Natural killer cell (primary cell): ENCODE results near the gene VWF. TPM values are rescaled to one million over a fixed set of nuclear protein-coding genes. Genes with fewer than 3 reads are reported as not detected.
A peak's percentile ranks its signal among the peaks of the same experiment; 100 is the strongest.

Source experiments
- ATAC-seq, 3 donors: fragments of 150-1000 bp in 2 of 3; fragments of 200-7000 bp in 1 of 3; cut with Tn5 transposase; 1 replicate in 1 of 3; 2 replicates in 2 of 3; pipeline ENCODE4 v1.10.0; 2021; ENCODE audit warnings: mild to moderate bottlenecking in 2 of 3, moderate library complexity in 2 of 3
- DNase-seq, 2 donors: peaks; one replicate each; pipeline versions ENCODE4 v3.0.0 to v3.0.0-alpha.2; 2013 to 2021; ENCODE audit warnings: mixed read lengths in 1 of 2
- H3K27ac ChIP-seq: one replicate; pipeline ENCODE4 v1.5.1; 2013; ENCODE audit warnings: mild to moderate bottlenecking, low read length
- H3K27me3 ChIP-seq: one replicate; pipeline ENCODE4 v1.6.1; 2013; ENCODE audit warnings: low read length; ENCODE audit not compliant: control insufficient read depth, insufficient read depth
- H3K36me3 ChIP-seq: one replicate; pipeline ENCODE4 v1.6.1; 2013; ENCODE audit warnings: low read length; ENCODE audit not compliant: control insufficient read depth, insufficient read depth
- H3K4me1 ChIP-seq: one replicate; pipeline ENCODE4 v1.6.1; 2013; ENCODE audit warnings: low read length; ENCODE audit not compliant: control insufficient read depth, insufficient read depth
- H3K4me3 ChIP-seq: one replicate; pipeline ENCODE4 v1.5.1; 2013; ENCODE audit warnings: low read length
- H3K9me3 ChIP-seq: one replicate; pipeline ENCODE4 v1.6.1; 2013; ENCODE audit warnings: low read length; ENCODE audit not compliant: control insufficient read depth, insufficient read depth
- H3K27ac Mint-ChIP-seq, 2 donors: one replicate each; pipeline ENCODE4 v1.8.0; 2022; ENCODE audit warnings: mild to moderate bottlenecking in 2 of 2, mixed read lengths in 2 of 2, moderate library complexity in 1 of 2
- H3K27me3 Mint-ChIP-seq, 2 donors: one replicate each; pipeline ENCODE4 v1.8.0; 2022; ENCODE audit warnings: low read depth in 2 of 2, mixed read lengths in 2 of 2
- H3K36me3 Mint-ChIP-seq: one replicate; pipeline ENCODE4 v1.8.0; 2022; ENCODE audit warnings: mixed read lengths
- H3K4me1 Mint-ChIP-seq, 2 donors: one replicate each; pipeline ENCODE4 v1.8.0; 2022; ENCODE audit warnings: mixed read lengths in 2 of 2
- H3K4me3 Mint-ChIP-seq: one replicate; pipeline ENCODE4 v1.8.0; 2022; ENCODE audit warnings: mild to moderate bottlenecking, moderate library complexity, mixed read lengths
- H3K9me3 Mint-ChIP-seq, 2 donors: one replicate each; pipeline ENCODE4 v1.8.0; 2022; ENCODE audit warnings: mixed read lengths in 2 of 2
- CTCF ChIP-seq: fragments of 200-600 bp; IDR thresholded peaks from one replicate; pipeline ENCODE4 v1.8.0; 2022; ENCODE audit warnings: antibody characterized with exemption
- WGBS: methylation state at CpG from one replicate; pipeline ENCODE4 v1.1.7; 2013; ENCODE audit warnings: missing lambda C conversion rate; ENCODE audit not compliant: insufficient coverage; 5-methylcytosine and 5-hydroxymethylcytosine counted together
- intact Hi-C: fragments of 100-400 bp; cut with micrococcal nuclease; formaldehyde crosslinking; loops from one replicate; pipeline ENCODE4 v1.14.2; 2022
- total RNA-seq, 4 donors: library from RNA; stranded (reverse); fragments of 120-200 nt in 1 of 4; gene quantifications; one replicate each; pipeline versions ENCODE4 v1.2.3 to v1.2.4, GENCODE V29; 2013 to 2022

Gene VWF
- total RNA-seq, 3 donors from 2014 or later (not counting 1 experiment from before 2014, with no cell fraction given): 0.14 to 0.95 (median 0.71) TPM

- Mint-ChIP-seq H3K4me3 (no peak overlapping the region), H3K27me3 (peaks cover 5 to 10% of the 10 kb centered on the region in 2 donors), H3K4me1 (peaks cover 0 to 5% of the 10 kb centered on the region in 2 donors), H3K36me3 (no peaks in the 10 kb centered on the region), H3K27ac (no peak overlapping the region), H3K9me3 (no peaks in the 10 kb centered on the region)
- no peaks in the 10 kb centered on the region for H3K27me3 ChIP-seq
- no peaks in the 10 kb centered on the region for H3K9me3 ChIP-seq
- no peak overlapping the region for H3K4me3 ChIP-seq
- DNase-seq: no peak
- WGBS: 79% methylated on average over 5 of the region's 5 CpGs
- H3K36me3 ChIP-seq: no peaks in the 10 kb centered on the region
- intact Hi-C loops: loop anchor here (1.0 kb wide), 2 partner anchors 53 to 75 kb away; no protein-coding TSS in a partner anchor
- peaks cover 3% of the 10 kb centered on the region for H3K4me1 ChIP-seq
- no peak for TF ChIP-seq CTCF
- no peak overlapping the region for H3K27ac ChIP-seq
- no peak for ATAC-seq
Observed at GRCh38 chr12:6040815-6041214, 83.7 kb downstream of the VWF start.

- WGBS: 27% methylated on average over 12 of the region's 12 CpGs
- H3K27me3 Mint-ChIP-seq: peaks cover 5 to 6% of the 10 kb centered on the region in 2 donors
- DNase-seq: peak in 1 of 2 donors; percentile 79
- no peak overlapping the region for H3K27ac ChIP-seq
- ATAC-seq: peak; percentile 78 to 92 (median 84)
- intact Hi-C loops: loop anchor here (1.0 kb wide), 2 partner anchors 52 to 74 kb away; no protein-coding TSS in a partner anchor
- no peaks in the 10 kb centered on the region for H3K36me3 Mint-ChIP-seq
- no peaks in the 10 kb centered on the region for H3K27me3 ChIP-seq
- H3K4me3 ChIP-seq: no peak overlapping the region
- no peaks in the 10 kb centered on the region for H3K9me3 ChIP-seq
- H3K9me3 Mint-ChIP-seq: no peaks in the 10 kb centered on the region
- no peaks in the 10 kb centered on the region for H3K36me3 ChIP-seq
- peak overlapping the region in 1 of 2 donors; percentile 45 for H3K27ac Mint-ChIP-seq
- no peak overlapping the region for H3K4me3 Mint-ChIP-seq
- peaks cover 3% of the 10 kb centered on the region for H3K4me1 ChIP-seq
- peaks cover 0 to 5% of the 10 kb centered on the region in 2 donors for H3K4me1 Mint-ChIP-seq
- peak; percentile 88 for TF ChIP-seq CTCF
Observed at GRCh38 chr12:6039894-6040601, 84.4 kb downstream of the VWF start.

- DNase-seq (peak in 1 of 2 donors; percentile 65), ATAC-seq (peak; percentile 50 to 83 (median 77))
- no peaks in the 10 kb centered on the region for H3K36me3 ChIP-seq
- H3K4me3 ChIP-seq: no peak overlapping the region
- Mint-ChIP-seq H3K4me1 (peaks cover 0 to 5% of the 10 kb centered on the region in 2 donors), H3K27ac (no peak overlapping the region), H3K27me3 (peaks cover 0 to 2% of the 10 kb centered on the region in 2 donors), H3K4me3 (no peak overlapping the region), H3K36me3 (no peaks in the 10 kb centered on the region), H3K9me3 (no peaks in the 10 kb centered on the region)
- 38% methylated on average over 8 of the region's 8 CpGs for WGBS
- peaks cover 3% of the 10 kb centered on the region for H3K4me1 ChIP-seq
- no peaks in the 10 kb centered on the region for H3K9me3 ChIP-seq
- peak; percentile 35 for TF ChIP-seq CTCF
- H3K27ac ChIP-seq: no peak overlapping the region
- H3K27me3 ChIP-seq: no peaks in the 10 kb centered on the region
- intact Hi-C loops: no loop called here
Observed at GRCh38 chr12:6038160-6038559, 86.3 kb downstream of the VWF start.
